ENCODE data around the gene SMTN. TPM values are rescaled to one million over a fixed set of nuclear protein-coding genes. Genes with fewer than 3 reads are reported as not detected.
"Not testable (repeated sequence)": the region's sequence is repeated elsewhere in the genome, so short reads cannot be mapped to it uniquely, and the experiment has no call there.

SMTN gene
- total RNA-seq, 1 experiment from 2014 or later, result 145 TPM

DNA sequence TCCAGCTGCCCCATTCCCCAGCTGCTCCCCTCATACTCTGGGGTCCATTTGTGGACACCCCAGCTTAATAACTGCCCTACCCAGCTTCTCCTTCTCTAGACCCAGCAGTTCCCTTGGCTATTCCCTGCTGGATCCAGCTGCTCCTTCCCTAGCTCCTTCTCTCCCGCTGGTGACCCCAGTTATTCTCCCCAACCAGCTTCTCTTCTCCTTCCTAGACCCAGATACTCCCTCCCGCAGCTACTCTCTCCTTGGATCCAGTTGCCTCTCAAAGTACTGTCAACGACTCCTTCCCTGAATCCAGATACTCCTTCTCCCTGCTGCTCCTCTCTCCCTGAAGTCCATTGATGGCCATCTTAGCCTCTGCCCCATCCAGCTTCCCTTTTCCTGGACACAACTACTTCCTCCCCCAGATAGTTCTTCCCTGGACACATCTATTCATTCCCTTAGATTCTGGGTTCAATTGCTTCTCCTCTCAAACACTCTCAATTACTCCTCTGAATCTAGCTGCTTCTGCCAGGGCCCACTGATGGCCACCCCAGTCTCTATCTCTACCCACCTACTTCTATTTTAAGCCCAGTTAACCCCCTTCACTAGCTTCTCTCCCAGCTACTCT, 14.6 kb downstream of the SMTN start:
- ChIA-PET POLR2A (ENCODE audit: unreplicated experiment) (no interaction called here), CTCF (interaction anchor here (0.6 kb wide), 1 partner anchor 236 kb away, joined by 4 read pairs; no protein-coding TSS in a partner anchor)
- BruUV-seq (replicated peaks), result no TSS peak
- Histone ChIP-seq H3K36me3 (ENCODE audit: low read depth, low read length) (peaks cover 41% of the 10 kb centered on the region; the same call in 1 of the 2 replicates), H3K27me3 (ENCODE audit: low read length) (no peaks in the 10 kb centered on the region), H3F3A (ENCODE audit: low read length, unreplicated experiment) (no peaks in the 10 kb centered on the region), H2AFZ (ENCODE audit: low read length) (no peak overlapping the region), H3K4me3 (ENCODE audit: low read length) (no peak overlapping the region), H3K27ac (ENCODE audit: low read length) (no peak overlapping the region), H3K9me3 (ENCODE audit: low read length) (no peaks in the 10 kb centered on the region), H3K79me2 (ENCODE audit: low read length) (no peaks in the 10 kb centered on the region), H3K4me1 (ENCODE audit: insufficient read depth, low read length) (no peaks in the 10 kb centered on the region), H3K9me2 (replicated peaks; ENCODE audit: low read length) (no peaks in the 10 kb centered on the region), H3K9ac (ENCODE audit: low read length) (no peak overlapping the region), H4K20me1 (ENCODE audit: low read length) (no peaks in the 10 kb centered on the region), H3K4me2 (ENCODE audit: low read length) (no peak overlapping the region)
- intact Hi-C loops (cut with micrococcal nuclease), result no loop called here
- TF ChIP-seq EZH2 (IDR thresholded peaks at IDR 0.05; ENCODE audit: low read length, unreplicated experiment), result no peak
- TF ChIP-seq, protein P1, sequence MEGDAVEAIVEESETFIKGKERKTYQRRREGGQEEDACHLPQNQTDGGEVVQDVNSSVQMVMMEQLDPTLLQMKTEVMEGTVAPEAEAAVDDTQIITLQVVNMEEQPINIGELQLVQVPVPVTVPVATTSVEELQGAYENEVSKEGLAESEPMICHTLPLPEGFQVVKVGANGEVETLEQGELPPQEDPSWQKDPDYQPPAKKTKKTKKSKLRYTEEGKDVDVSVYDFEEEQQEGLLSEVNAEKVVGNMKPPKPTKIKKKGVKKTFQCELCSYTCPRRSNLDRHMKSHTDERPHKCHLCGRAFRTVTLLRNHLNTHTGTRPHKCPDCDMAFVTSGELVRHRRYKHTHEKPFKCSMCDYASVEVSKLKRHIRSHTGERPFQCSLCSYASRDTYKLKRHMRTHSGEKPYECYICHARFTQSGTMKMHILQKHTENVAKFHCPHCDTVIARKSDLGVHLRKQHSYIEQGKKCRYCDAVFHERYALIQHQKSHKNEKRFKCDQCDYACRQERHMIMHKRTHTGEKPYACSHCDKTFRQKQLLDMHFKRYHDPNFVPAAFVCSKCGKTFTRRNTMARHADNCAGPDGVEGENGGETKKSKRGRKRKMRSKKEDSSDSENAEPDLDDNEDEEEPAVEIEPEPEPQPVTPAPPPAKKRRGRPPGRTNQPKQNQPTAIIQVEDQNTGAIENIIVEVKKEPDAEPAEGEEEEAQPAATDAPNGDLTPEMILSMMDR (conservative IDR thresholded peaks at IDR 0.05; ENCODE audit: low read depth, low read length), result no peak
- no peak for TF ChIP-seq EZH2phosphoT487 (IDR thresholded peaks at IDR 0.05; ENCODE audit: borderline replicate concordance, low read length)
- DNase-seq (no peak), ATAC-seq (no peak)

DNA sequence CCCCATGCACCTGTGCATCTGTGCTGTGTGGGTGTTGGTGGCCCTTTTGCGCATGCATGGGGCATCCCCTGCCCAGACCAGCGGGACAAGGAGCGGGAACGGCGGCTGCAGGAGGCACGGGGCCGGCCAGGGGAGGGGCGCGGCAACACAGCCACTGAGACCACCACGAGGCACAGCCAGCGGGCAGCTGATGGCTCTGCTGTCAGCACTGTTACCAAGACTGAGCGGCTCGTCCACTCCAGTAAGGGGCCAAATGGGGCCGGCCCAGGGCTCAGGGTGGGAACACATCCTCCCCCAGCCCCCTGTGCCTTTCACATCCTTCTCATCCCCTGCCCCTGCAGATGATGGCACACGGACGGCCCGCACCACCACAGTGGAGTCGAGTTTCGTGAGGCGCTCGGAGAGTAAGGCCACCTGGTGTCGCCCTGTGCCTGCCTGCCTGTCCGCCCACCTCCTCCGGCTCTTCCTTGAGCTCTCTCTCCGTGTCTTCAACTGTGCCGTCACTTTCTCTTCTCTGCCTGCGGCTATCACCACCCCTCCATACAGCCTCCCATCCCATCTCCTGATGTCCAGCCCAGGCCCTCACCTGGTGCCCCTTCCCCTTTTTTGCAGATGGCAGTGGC, 15.7 kb downstream of the SMTN start:
- Histone ChIP-seq H3K4me2 (ENCODE audit: low read length) (no peak overlapping the region), H3K9ac (ENCODE audit: low read length) (no peak overlapping the region), H3K9me3 (ENCODE audit: low read length) (no peaks in the 10 kb centered on the region), H3F3A (ENCODE audit: low read length, unreplicated experiment) (no peaks in the 10 kb centered on the region), H3K79me2 (ENCODE audit: low read length) (no peaks in the 10 kb centered on the region), H3K4me1 (ENCODE audit: insufficient read depth, low read length) (no peaks in the 10 kb centered on the region), H3K4me3 (ENCODE audit: low read length) (no peak overlapping the region), H3K36me3 (ENCODE audit: low read depth, low read length) (peaks cover 39% of the 10 kb centered on the region; the same call in 1 of the 2 replicates), H3K27ac (ENCODE audit: low read length) (no peak overlapping the region), H4K20me1 (ENCODE audit: low read length) (no peaks in the 10 kb centered on the region), H2AFZ (ENCODE audit: low read length) (no peak overlapping the region), H3K9me2 (replicated peaks; ENCODE audit: low read length) (no peaks in the 10 kb centered on the region), H3K27me3 (ENCODE audit: low read length) (no peaks in the 10 kb centered on the region)
- intact Hi-C loops (cut with micrococcal nuclease), result no loop called here
- ChIA-PET POLR2A (ENCODE audit: unreplicated experiment) (no interaction called here), CTCF (no interaction called here)
- no peak for DNase-seq
- BruUV-seq (replicated peaks), result no TSS peak
- TF ChIP-seq EZH2 (IDR thresholded peaks at IDR 0.05; ENCODE audit: low read length, unreplicated experiment) (no peak), EZH2phosphoT487 (IDR thresholded peaks at IDR 0.05; ENCODE audit: borderline replicate concordance, low read length) (no peak)
- TF ChIP-seq, protein P1 (conservative IDR thresholded peaks at IDR 0.05; ENCODE audit: low read depth, low read length), result no peak
- ATAC-seq, result no peak

DNA sequence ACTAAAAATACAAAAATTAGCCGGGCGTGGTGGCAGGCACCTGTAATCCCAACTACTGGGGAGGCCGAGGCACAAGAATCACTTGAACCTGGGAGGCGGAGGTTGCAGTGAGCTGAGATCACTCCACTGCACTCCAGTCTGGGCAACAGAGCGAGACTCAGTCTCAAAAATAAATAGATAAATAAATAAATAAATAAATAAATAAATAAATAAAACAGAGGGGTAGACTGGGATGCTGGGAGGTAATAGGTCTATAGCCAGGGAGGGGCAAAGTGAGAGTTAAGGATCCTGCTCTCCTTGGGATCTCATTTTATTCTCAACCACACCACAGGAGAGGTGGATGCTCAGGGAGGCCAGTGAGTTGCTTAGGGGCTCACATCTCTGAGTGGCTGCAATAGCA, 16.4 kb downstream of the SMTN start:
- H3F3A ChIP-seq (ENCODE audit: low read length, unreplicated experiment); H3K4me2 ChIP-seq (ENCODE audit: low read length); H3K4me1 ChIP-seq (ENCODE audit: insufficient read depth, low read length); BruUV-seq (replicated peaks); ATAC-seq; H3K9me3 ChIP-seq (ENCODE audit: low read length); intact Hi-C loops (cut with micrococcal nuclease); H4K20me1 ChIP-seq (ENCODE audit: low read length); H3K9ac ChIP-seq (ENCODE audit: low read length); H3K9me2 ChIP-seq (replicated peaks; ENCODE audit: low read length); CTCF ChIA-PET; H3K4me3 ChIP-seq (ENCODE audit: low read length); H2AFZ ChIP-seq (ENCODE audit: low read length); POLR2A ChIA-PET (ENCODE audit: unreplicated experiment); H3K79me2 ChIP-seq (ENCODE audit: low read length); H3K27me3 ChIP-seq (ENCODE audit: low read length); H3K27ac ChIP-seq (ENCODE audit: low read length); DNase-seq: not testable (repeated sequence)
- H3K36me3 ChIP-seq (ENCODE audit: low read depth, low read length), result peaks cover 31% of the 10 kb centered on the region; the same call in 1 of the 2 replicates

All from PC-3 (cell line).